Fibroblast of lung (primary cell): ENCODE results near the gene UGT2B10. TPM values are rescaled to one million over a fixed set of nuclear protein-coding genes. Genes with fewer than 3 reads are reported as not detected.

Experiments
- DNase-seq, 2 donors: peaks; one replicate each; pipeline versions ENCODE4 v3.0.0 to v3.0.0-alpha.2; 2010; ENCODE audit warnings: low read depth in 2 of 2
- H2AFZ ChIP-seq: 2 replicates; pipeline ENCODE4 v1.5.1; 2012; ENCODE audit warnings: low read length, control low read depth, inconsistent platforms
- H3K27ac ChIP-seq: 2 replicates; pipeline ENCODE4 v1.5.1; 2011; ENCODE audit warnings: low read length, control low read depth; ENCODE audit not compliant: insufficient read depth
- H3K27me3 ChIP-seq: 2 replicates; pipeline ENCODE4 v1.5.1; 2011; ENCODE audit warnings: mild to moderate bottlenecking, low read length; ENCODE audit not compliant: control insufficient read depth, insufficient read depth
- H3K36me3 ChIP-seq: 2 replicates; pipeline ENCODE4 v1.5.1; 2011; ENCODE audit warnings: low read length; ENCODE audit not compliant: control insufficient read depth, insufficient read depth
- H3K4me1 ChIP-seq: 2 replicates; pipeline ENCODE4 v1.5.1; 2011; ENCODE audit warnings: low read length; ENCODE audit not compliant: control insufficient read depth, insufficient read depth; ENCODE audit errors: extremely low read depth
- H3K4me2 ChIP-seq: 2 replicates; pipeline ENCODE4 v1.5.1; 2011; ENCODE audit warnings: low read length, control low read depth; ENCODE audit not compliant: insufficient read depth; ENCODE audit errors: extremely low read depth
- H3K4me3 ChIP-seq, 4 experiments: fragments of 200-600 bp in 1 of 4; sonication (generic) in 1 of 4; replicated peaks in 1 of 4; 2 replicates each; pipeline ENCODE4 v1.5.1; 2011 to 2016; ENCODE audit warnings: low read length in 4 of 4, low read depth in 3 of 4, mild to moderate bottlenecking in 3 of 4, control low read depth in 2 of 4, inconsistent platforms in 1 of 4, mixed read lengths in 1 of 4; ENCODE audit not compliant: insufficient read depth in 1 of 4; ENCODE audit errors: control extremely low read depth in 1 of 4
- H3K79me2 ChIP-seq: 2 replicates; pipeline ENCODE4 v1.5.1; 2012; ENCODE audit warnings: mild to moderate bottlenecking, low read length, inconsistent platforms; ENCODE audit not compliant: control insufficient read depth, insufficient read depth
- H3K9ac ChIP-seq: 2 replicates; pipeline ENCODE4 v1.5.1; 2011; ENCODE audit warnings: mild to moderate bottlenecking, low read length, control low read depth; ENCODE audit not compliant: insufficient read depth
- H3K9me3 ChIP-seq: 2 replicates; pipeline ENCODE4 v1.5.1; 2012; ENCODE audit warnings: low read depth, low read length; ENCODE audit not compliant: control insufficient read depth, insufficient read depth
- H4K20me1 ChIP-seq: 2 replicates; pipeline ENCODE4 v1.5.1; 2011; ENCODE audit warnings: low read length; ENCODE audit not compliant: control insufficient read depth, insufficient read depth; ENCODE audit errors: extremely low read depth
- CTCF ChIP-seq, 2 donors: IDR thresholded peaks in 1 of 2; conservative IDR thresholded peaks in 1 of 2; 1 replicate in 1 of 2; 2 replicates in 1 of 2; pipeline ENCODE4 v1.5.1; 2011 to 2012; ENCODE audit warnings: low read length in 2 of 2, control low read depth in 1 of 2, inconsistent platforms in 1 of 2, low read depth in 1 of 2, mild to moderate bottlenecking in 1 of 2
- EZH2 ChIP-seq: IDR thresholded peaks from 2 replicates; pipeline ENCODE4 v1.5.1; 2012; ENCODE audit warnings: low read length, control low read depth, mild to moderate bottlenecking; ENCODE audit errors: missing control alignments
- polyA plus RNA-seq, 2 donors: library from polyadenylated mRNA; depleted of rRNA in 1 of 2; stranded (reverse) in 1 of 2; unstranded in 1 of 2; fragments of >200 nt; gene quantifications; 2 replicates each; pipeline ENCODE4 v1.2.1, GENCODE V29; 2011 to 2012; ENCODE audit warnings: missing spikeins in 1 of 2
- total RNA-seq: library from RNA; depleted of rRNA; stranded (reverse); fragments of >200 nt; gene quantifications from 2 replicates; pipeline ENCODE4 v1.2.1, GENCODE V29; 2014

Gene UGT2B10
- total and polyA plus RNA-seq, 2 donors (not counting 1 experiment from before 2014, with no cell fraction given), result not detected

GRCh38 chr4:68872643-68873502 lies 57.1 kb downstream of the UGT2B10 start:
- no peak overlapping the region for H2AFZ ChIP-seq

DNA sequence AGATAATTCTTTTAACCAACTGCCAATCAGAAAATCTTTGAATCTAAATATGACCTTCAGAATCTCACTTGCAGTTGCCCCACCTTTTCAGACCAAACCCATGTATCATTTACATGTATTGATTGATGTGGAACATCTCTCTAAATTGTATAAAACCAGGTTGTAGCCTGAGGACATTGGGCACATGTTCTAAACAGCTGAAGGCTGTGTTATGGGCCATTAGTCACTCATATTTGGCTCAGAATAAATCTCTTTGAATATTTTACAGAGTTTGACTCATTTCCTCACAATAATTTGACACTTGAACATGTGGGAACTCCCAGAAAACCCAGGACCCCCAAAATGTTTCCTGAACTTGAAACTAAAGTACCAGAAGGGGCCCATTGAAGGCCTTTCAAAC lies 58.7 kb downstream of the UGT2B10 start:
- H3K27me3 ChIP-seq, result no peaks in the 10 kb centered on the region
- no peak for DNase-seq
- no peaks in the 10 kb centered on the region for H3K4me1 ChIP-seq
- H3K27ac ChIP-seq, result no peak overlapping the region
- no peaks in the 10 kb centered on the region for H3K79me2 ChIP-seq
- no peaks in the 10 kb centered on the region for H3K9me3 ChIP-seq
- no peak overlapping the region for H3K4me3 ChIP-seq
- H2AFZ ChIP-seq, result no peak overlapping the region
- no peak overlapping the region for H3K9ac ChIP-seq
- H4K20me1 ChIP-seq, result no peaks in the 10 kb centered on the region
- H3K36me3 ChIP-seq, result no peaks in the 10 kb centered on the region
- H3K4me2 ChIP-seq, result no peak overlapping the region
- TF ChIP-seq EZH2 (no peak), CTCF (conservative IDR thresholded peaks at IDR 0.05 in 1 of 2, IDR thresholded peaks at IDR 0.05 in 1 of 2; ENCODE audit: low read depth in 1 of 2, low read length in 2 of 2) (no peak)

More at GRCh38 chr4:68872643-68873502, 57.1 kb downstream of the UGT2B10 start:
- Histone ChIP-seq H3K4me2 (no peak overlapping the region), H3K9me3 (no peaks in the 10 kb centered on the region), H3K27me3 (no peaks in the 10 kb centered on the region), H3K79me2 (no peaks in the 10 kb centered on the region), H3K36me3 (no peaks in the 10 kb centered on the region), H4K20me1 (no peaks in the 10 kb centered on the region), H3K27ac (no peak overlapping the region), H3K4me3 (no peak overlapping the region), H3K4me1 (no peaks in the 10 kb centered on the region), H3K9ac (no peak overlapping the region)
- TF ChIP-seq EZH2 (no peak), CTCF (conservative IDR thresholded peaks at IDR 0.05 in 1 of 2, IDR thresholded peaks at IDR 0.05 in 1 of 2; ENCODE audit: low read depth in 1 of 2, low read length in 2 of 2) (no peak)
- DNase-seq, result no peak

DNA sequence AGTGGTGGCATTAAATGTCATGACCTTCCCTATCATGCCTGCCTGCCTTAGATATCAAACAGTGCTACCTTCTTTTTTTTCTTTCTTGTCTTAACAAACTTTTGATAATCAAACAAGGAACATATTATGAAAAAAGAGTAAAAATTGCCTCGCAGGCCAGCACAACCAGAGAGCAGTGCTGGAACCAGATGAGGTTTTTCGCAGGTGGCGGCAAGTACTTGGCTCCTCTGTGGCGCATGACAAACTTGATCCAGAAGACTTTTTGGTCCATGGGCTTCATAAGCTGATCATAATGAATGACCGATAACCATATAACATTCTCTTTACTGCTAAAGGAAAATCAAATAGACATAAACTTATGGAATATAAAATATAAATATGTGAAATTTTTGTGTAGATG lies 61.8 kb downstream of the UGT2B10 start:
- no peaks in the 10 kb centered on the region for H3K9me3 ChIP-seq
- H3K4me1 ChIP-seq, result no peaks in the 10 kb centered on the region
- H3K4me2 ChIP-seq, result no peak overlapping the region
- TF ChIP-seq CTCF (conservative IDR thresholded peaks at IDR 0.05 in 1 of 2, IDR thresholded peaks at IDR 0.05 in 1 of 2; ENCODE audit: low read depth in 1 of 2, low read length in 2 of 2), result no peak
- no peak for TF ChIP-seq EZH2
- H3K27me3 ChIP-seq, result no peaks in the 10 kb centered on the region
- no peak overlapping the region for H3K9ac ChIP-seq
- H2AFZ ChIP-seq, result no peak overlapping the region
- no peaks in the 10 kb centered on the region for H3K79me2 ChIP-seq
- no peaks in the 10 kb centered on the region for H3K36me3 ChIP-seq
- no peak overlapping the region for H3K4me3 ChIP-seq
- no peak overlapping the region for H3K27ac ChIP-seq
- no peaks in the 10 kb centered on the region for H4K20me1 ChIP-seq
- no peak for DNase-seq
